Kidney tubule cell (primary cell): ENCODE measurements around the gene RETREG3.

Experiments
- DNase-seq: peaks from one replicate; pipeline ENCODE4 v3.0.0-alpha.2; 2018; ENCODE audit warnings: low spot score

The RETREG3 gene

DNA sequence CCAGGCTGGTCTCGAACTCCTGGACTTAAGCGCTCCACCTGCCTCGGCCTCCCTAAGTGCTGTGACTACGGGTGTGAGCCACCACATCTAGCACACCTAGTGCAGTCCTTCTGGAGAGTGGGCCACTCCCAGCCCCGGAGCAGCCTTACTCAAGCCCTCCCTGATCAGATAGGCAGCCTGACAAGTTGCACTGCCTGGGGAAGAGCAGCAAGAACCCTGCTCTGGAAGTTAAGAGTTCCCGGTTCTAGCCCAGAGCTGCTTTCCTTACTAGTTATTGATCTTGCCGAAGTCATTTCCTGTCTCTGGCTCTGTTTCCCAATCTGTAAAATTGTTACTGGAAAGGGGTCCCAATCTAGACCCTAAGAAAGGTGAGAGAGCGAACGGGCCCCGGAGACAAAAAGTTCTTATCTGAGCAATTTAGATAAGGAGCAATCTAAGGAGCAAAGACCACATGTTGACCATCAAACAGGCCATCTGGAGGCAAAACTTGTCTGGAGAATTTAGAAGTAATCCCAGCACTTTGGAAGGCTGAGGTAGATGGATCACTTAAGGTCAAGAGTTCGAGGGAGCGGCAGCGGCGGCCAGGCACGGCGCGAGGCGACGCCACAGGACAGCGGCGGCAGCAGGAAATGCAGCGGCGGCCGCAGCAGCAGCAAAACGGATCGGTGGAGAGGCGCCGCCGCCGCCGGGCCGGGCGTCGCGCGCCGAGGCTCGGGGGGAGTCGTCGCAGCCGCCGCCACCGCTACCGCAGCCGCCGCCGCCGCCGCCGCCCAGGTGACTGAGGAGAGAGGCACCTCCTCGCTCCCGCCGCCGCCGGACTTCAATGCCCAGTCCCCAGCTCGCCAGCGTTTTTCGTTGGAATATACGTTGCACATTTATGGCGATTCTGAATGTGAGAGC, 77.5 kb downstream of the RETREG3 start:
- DNase-seq, result peak; percentile 64

DNA sequence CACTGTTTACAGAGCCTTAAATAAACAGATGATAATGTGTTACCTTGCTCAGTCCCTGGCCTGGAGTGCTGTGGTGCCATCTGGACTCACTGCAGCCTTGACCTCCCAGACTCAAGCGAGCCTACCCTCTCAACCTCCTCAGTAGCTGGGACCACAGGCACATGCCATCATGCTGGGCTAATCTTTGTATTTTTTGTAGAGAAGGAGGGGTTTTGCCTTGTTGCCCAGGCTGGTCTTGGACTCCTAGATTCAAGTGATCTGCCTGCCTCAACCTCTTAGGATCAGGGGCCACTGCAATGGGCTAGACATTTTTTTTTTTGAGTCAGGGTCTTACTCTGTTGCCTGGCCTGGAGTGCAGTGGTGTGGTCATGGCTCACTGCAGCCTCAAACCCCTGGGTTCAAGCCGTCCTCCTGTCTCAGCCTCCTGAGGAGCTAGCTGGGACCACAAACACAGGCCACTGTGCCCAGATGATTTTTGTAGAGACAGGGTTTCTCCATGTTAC, 78.2 kb downstream of the RETREG3 start:
- DNase-seq, result no peak
